NCI-H748 treated with DMSO at 0.1 percent for 48 hours (cell line): ENCODE results near the gene RUNX3.

ENCODE experiments used
- DNase-seq: peaks from one replicate; lab custom pipeline; 2025; lab: John Stamatoyannopoulos, UW

Gene RUNX3

GRCh38 chr1:24881034-24881433 lies 49.0 kb downstream of the RUNX3 start:
- DNase-seq, result no peak

- DNase-seq, result no peak
Measured at GRCh38 chr1:24878775-24879742, 51.0 kb downstream of the RUNX3 start.

- DNase-seq, result no peak
Measured at GRCh38 chr1:24878045-24878444, 52.0 kb downstream of the RUNX3 start.

GRCh38 chr1:24875991-24876506 lies 54.0 kb downstream of the RUNX3 start:
- DNase-seq, result no peak

- DNase-seq, result no peak
Measured at GRCh38 chr1:24875257-24875656, 54.8 kb downstream of the RUNX3 start.

GRCh38 chr1:24874611-24875234 lies 55.4 kb downstream of the RUNX3 start:
- no peak for DNase-seq

GRCh38 chr1:24874056-24874455 lies 56.0 kb downstream of the RUNX3 start:
- no peak for DNase-seq

GRCh38 chr1:24873148-24873547 lies 56.9 kb downstream of the RUNX3 start:
- DNase-seq, result no peak

GRCh38 chr1:24872061-24872850 lies 57.8 kb downstream of the RUNX3 start:
- no peak for DNase-seq

GRCh38 chr1:24871306-24871901 lies 58.7 kb downstream of the RUNX3 start:
- no peak for DNase-seq

GRCh38 chr1:24870551-24871195 lies 59.4 kb downstream of the RUNX3 start:
- no peak for DNase-seq

- DNase-seq, result no peak
Measured at GRCh38 chr1:24868016-24868875, 61.8 kb downstream of the RUNX3 start.

- DNase-seq, result no peak
Measured at GRCh38 chr1:24867084-24867870, 62.8 kb downstream of the RUNX3 start.

- DNase-seq, result no peak
Measured at GRCh38 chr1:24866211-24867083, 63.6 kb downstream of the RUNX3 start.

- no peak for DNase-seq
Measured at GRCh38 chr1:24865587-24865986, 64.5 kb downstream of the RUNX3 start.

- DNase-seq, result no peak
Measured at GRCh38 chr1:24865168-24865567, 64.9 kb downstream of the RUNX3 start.

GRCh38 chr1:24864370-24864777 lies 65.7 kb downstream of the RUNX3 start:
- no peak for DNase-seq

- no peak for DNase-seq
Measured at GRCh38 chr1:24862775-24863483, 67.1 kb downstream of the RUNX3 start.
